MM.1S (cell line): ENCODE results near the gene CDC14A.

Source experiments
- CTCF ChIP-seq: fragments of 300-600 bp; sonication (generic); IDR thresholded peaks from 2 replicates; pipeline ENCODE4 v1.5.1; 2016; ENCODE audit warnings: antibody characterized with exemption, low read length, mixed read lengths
- EZH2 ChIP-seq: fragments of 300-600 bp; sonication (generic); optimal IDR thresholded peaks from 2 replicates; pipeline ENCODE3; 2017; ENCODE audit warnings: low read depth, mild to moderate bottlenecking, antibody characterized with exemption, low read length, mixed read lengths
- EZH2phosphoT487 ChIP-seq: fragments of 300-600 bp; sonication (generic); IDR thresholded peaks from 2 replicates; pipeline ENCODE4 v1.6.1; 2018; ENCODE audit warnings: antibody characterized with exemption, low read length

GRCh38 chr1:100377590-100378361, 25.5 kb downstream of the CDC14A start:
- TF ChIP-seq CTCF (no peak), EZH2 (no peak), EZH2phosphoT487 (no peak)
